Bronchial epithelial cell (primary cell): ENCODE measurements around the gene SPHK2. TPM values are rescaled to one million over a fixed set of nuclear protein-coding genes. Genes with fewer than 3 reads are reported as not detected.

ENCODE experiments used
- DNase-seq: peaks from one replicate; pipeline ENCODE4 v3.0.0-alpha.2; 2010; ENCODE audit warnings: low read depth
- FAIRE-seq: peaks from 2 replicates; lab custom pipeline; 2011; peaks lifted over from hg19 to GRCh38; lab: Jason Lieb, UNC
- H3K27me3 ChIP-seq: 2 replicates; pipeline ENCODE4 v1.5.1; 2011; ENCODE audit warnings: low read length; ENCODE audit not compliant: control insufficient read depth, insufficient read depth
- H3K36me3 ChIP-seq: 2 replicates; pipeline ENCODE4 v1.5.1; 2011; ENCODE audit warnings: low read length; ENCODE audit not compliant: control insufficient read depth, insufficient read depth
- H3K4me3 ChIP-seq: 2 replicates; pipeline ENCODE4 v1.5.1; 2011; ENCODE audit warnings: mild to moderate bottlenecking, low read depth, low read length, control low read depth
- CTCF ChIP-seq: IDR thresholded peaks from 2 replicates; pipeline ENCODE4 v1.5.1; 2011; ENCODE audit warnings: mild to moderate bottlenecking, moderate library complexity, low read length, control low read depth, inconsistent platforms; ENCODE audit not compliant: insufficient read depth, severe bottlenecking
- total RNA-seq: library from RNA; depleted of rRNA; stranded (reverse); fragments of >200 nt; gene quantifications from 2 replicates; pipeline ENCODE4 v1.2.1, GENCODE V29; 2014

Gene SPHK2
- total RNA-seq, 1 donor from 2014 or later, result 3.4 TPM

GRCh38 chr19:48636859-48637448, 17.6 kb downstream of the SPHK2 start, which contains the start of gene DBP:
Gene DBP (minus strand): TSS chr19:48637379. CDS start chr19:48636994, 385 bp downstream.
- Histone ChIP-seq H3K27me3 (no peaks in the 10 kb centered on the region), H3K36me3 (no peaks in the 10 kb centered on the region), H3K4me3 (peak within 1 kb of the TSS; percentile 58)
- FAIRE-seq, result no peak
- no peak for DNase-seq
- TF ChIP-seq CTCF, result peak; percentile 42

- peak overlapping the region; percentile 58 for H3K4me3 ChIP-seq
- FAIRE-seq (no peak), DNase-seq (peak; percentile 82)
- H3K36me3 ChIP-seq, result no peaks in the 10 kb centered on the region
- TF ChIP-seq CTCF, result no peak
- H3K27me3 ChIP-seq, result no peaks in the 10 kb centered on the region
Observed at GRCh38 chr19:48637449-48637947, 18.2 kb downstream of the SPHK2 start.

- peak; percentile 72 for DNase-seq
- FAIRE-seq, result no peak
- no peaks in the 10 kb centered on the region for H3K27me3 ChIP-seq
- no peak for TF ChIP-seq CTCF
- H3K4me3 ChIP-seq, result peak overlapping the region; percentile 58
- no peaks in the 10 kb centered on the region for H3K36me3 ChIP-seq
Observed at GRCh38 chr19:48637948-48638830, 18.9 kb downstream of the SPHK2 start.

GRCh38 chr19:48638831-48639381, 19.6 kb downstream of the SPHK2 start:
- no peak for TF ChIP-seq CTCF
- Histone ChIP-seq H3K27me3 (no peaks in the 10 kb centered on the region), H3K4me3 (no peak overlapping the region), H3K36me3 (no peaks in the 10 kb centered on the region)
- FAIRE-seq, result no peak
- no peak for DNase-seq

- Histone ChIP-seq H3K4me3 (no peak overlapping the region), H3K27me3 (no peaks in the 10 kb centered on the region), H3K36me3 (no peaks in the 10 kb centered on the region)
- FAIRE-seq, result no peak
- no peak for DNase-seq
- no peak for TF ChIP-seq CTCF
Observed at GRCh38 chr19:48639483-48640375, 20.4 kb downstream of the SPHK2 start.
